Neural cell (in vitro differentiated cells): Measurements from ENCODE around the gene TBCK. TPM values are rescaled to one million over a fixed set of nuclear protein-coding genes. Genes with fewer than 3 reads are reported as not detected.

Experiments
- H2AFZ ChIP-seq: fragments of 200-600, 300-800 bp; sonication (generic), shearing (Covaris generic); 2 replicates; pipeline ENCODE4 v1.6.0; 2014; ENCODE audit warnings: low read depth, mild to moderate bottlenecking, antibody characterized with exemption, low read length, moderate library complexity
- H3F3A ChIP-seq: fragments of 200-600 bp; shearing (Covaris generic); 2 replicates; pipeline ENCODE4 v1.6.1; 2016; ENCODE audit warnings: mild to moderate bottlenecking, moderate library complexity, mixed read lengths, antibody characterized with exemption, low read length; ENCODE audit not compliant: insufficient read depth, poor library complexity, severe bottlenecking
- H3K27ac ChIP-seq: fragments of 200-600, 300-800 bp; sonication (generic), shearing (Covaris generic); 2 replicates; pipeline ENCODE4 v1.5.1; 2014; ENCODE audit warnings: mild to moderate bottlenecking, low read length, moderate library complexity
- H3K27me3 ChIP-seq: fragments of 300-800, 200-600 bp; sonication (generic), shearing (Covaris generic); 2 replicates; pipeline ENCODE4 v1.6.0; 2014; ENCODE audit warnings: mild to moderate bottlenecking, low read depth, low read length, moderate library complexity; ENCODE audit not compliant: insufficient read depth
- H3K36me3 ChIP-seq: fragments of 300-800, 200-600 bp; sonication (generic), shearing (Covaris generic); 2 replicates; pipeline ENCODE4 v1.5.1; 2014; ENCODE audit warnings: mild to moderate bottlenecking, antibody characterized with exemption, low read length, moderate library complexity; ENCODE audit not compliant: insufficient read depth
- H3K4me2 ChIP-seq: fragments of 300-800, 200-600 bp; sonication (generic), shearing (Covaris generic); 2 replicates; pipeline ENCODE4 v1.6.0; 2014; ENCODE audit warnings: mild to moderate bottlenecking, low read length
- H3K4me3 ChIP-seq: fragments of 300-800, 200-600 bp; sonication (generic), shearing (Covaris generic); 2 replicates; pipeline ENCODE4 v1.5.1; 2014; ENCODE audit warnings: mild to moderate bottlenecking, low read length, moderate library complexity
- H3K79me2 ChIP-seq: fragments of 200-600 bp; shearing (Covaris generic); replicated peaks from 2 replicates; pipeline ENCODE4 v1.6.0; 2014; ENCODE audit warnings: mild to moderate bottlenecking, low read length, moderate library complexity; ENCODE audit not compliant: insufficient read depth
- H3K9ac ChIP-seq: fragments of 300-800, 200-600 bp; sonication (generic), shearing (Covaris generic); 2 replicates; pipeline ENCODE4 v1.6.1; 2016; ENCODE audit warnings: mild to moderate bottlenecking, low read length, mixed read lengths
- H3K9me2 ChIP-seq: fragments of 200-600 bp; shearing (Covaris generic); 2 replicates; pipeline ENCODE4 v1.6.1; 2016; ENCODE audit warnings: mild to moderate bottlenecking, low read length, mixed read lengths; ENCODE audit not compliant: insufficient read depth
- H3K9me3 ChIP-seq: fragments of 200-600, 300-800 bp; sonication (generic), shearing (Covaris generic); 2 replicates; pipeline ENCODE4 v1.6.1; 2016; ENCODE audit warnings: mild to moderate bottlenecking, mixed run types, low read length, moderate library complexity, mixed read lengths
- H4K20me1 ChIP-seq: fragments of 200-600 bp; shearing (Covaris generic); 2 replicates; pipeline ENCODE4 v1.6.1; 2016; ENCODE audit warnings: mild to moderate bottlenecking, mixed run types; ENCODE audit not compliant: insufficient read depth
- CTCF ChIP-seq: fragments of 450-650 bp; IDR thresholded peaks from 2 replicates; pipeline ENCODE4 v1.5.1; 2014; ENCODE audit warnings: antibody characterized with exemption, mild to moderate bottlenecking, moderate library complexity; ENCODE audit not compliant: poor library complexity, severe bottlenecking
- EP300 ChIP-seq: fragments of 450-650 bp; conservative IDR thresholded peaks from 2 replicates; pipeline ENCODE4 v1.6.1; 2014; ENCODE audit warnings: antibody characterized with exemption, mild to moderate bottlenecking, moderate library complexity; ENCODE audit not compliant: poor library complexity, severe bottlenecking
- EZH2 ChIP-seq: fragments of 200-600, 300-800 bp; shearing (Covaris generic), sonication (generic); IDR thresholded peaks from 2 replicates; pipeline ENCODE4 v1.6.1; 2014; ENCODE audit warnings: antibody characterized with exemption, low read length, borderline replicate concordance, mild to moderate bottlenecking; ENCODE audit not compliant: insufficient read depth, poor library complexity, severe bottlenecking
- MXI1 ChIP-seq: fragments of 450-650 bp; conservative IDR thresholded peaks from 2 replicates; pipeline ENCODE4 v1.6.1; 2014; ENCODE audit warnings: antibody characterized with exemption, mild to moderate bottlenecking; ENCODE audit not compliant: poor library complexity, severe bottlenecking
- POLR2AphosphoS5 ChIP-seq: IDR thresholded peaks from 2 replicates; pipeline ENCODE4 v1.6.1; 2012
- RAD21 ChIP-seq: fragments of 450-650 bp; conservative IDR thresholded peaks from 2 replicates; pipeline ENCODE4 v1.6.1; 2014; ENCODE audit warnings: antibody characterized with exemption, mild to moderate bottlenecking, moderate library complexity
- REST ChIP-seq: IDR thresholded peaks from 2 replicates; pipeline ENCODE4 v1.6.1; 2012; ENCODE audit warnings: borderline replicate concordance
- SMC3 ChIP-seq: fragments of 450-650 bp; conservative IDR thresholded peaks from 2 replicates; pipeline ENCODE4 v1.6.1; 2014; ENCODE audit warnings: antibody characterized with exemption, mild to moderate bottlenecking, moderate library complexity; ENCODE audit not compliant: poor library complexity
- TAF1 ChIP-seq: IDR thresholded peaks from 2 replicates; pipeline ENCODE4 v1.6.1; 2012; ENCODE audit warnings: low read depth
- polyA plus RNA-seq: library from polyadenylated mRNA; depleted of rRNA; stranded (reverse); fragments of >200 nt; gene quantifications from 2 replicates; pipeline ENCODE4 v1.2.3, GENCODE V29; 2014

TBCK gene
- polyA plus RNA-seq, 1 donor from 2014 or later: 55.0 TPM

- Histone ChIP-seq H3F3A (no peaks in the 10 kb centered on the region), H3K9ac (no peak overlapping the region), H3K4me3 (no peak overlapping the region), H3K36me3 (peaks cover 6% of the 10 kb centered on the region), H3K4me2 (no peak overlapping the region), H3K27me3 (no peaks in the 10 kb centered on the region), H3K79me2 (no peaks in the 10 kb centered on the region), H3K9me2 (no peaks in the 10 kb centered on the region), H3K27ac (no peak overlapping the region), H3K9me3 (peaks cover 6% of the 10 kb centered on the region), H2AFZ (no peak overlapping the region), H4K20me1 (no peaks in the 10 kb centered on the region)
- no peak for TF ChIP-seq TAF1
- TF ChIP-seq MXI1: no peak
- TF ChIP-seq RAD21: no peak
- no peak for TF ChIP-seq CTCF
- no peak for TF ChIP-seq EZH2
Observed at GRCh38 chr4:106079616-106080015, 236.4 kb downstream of the TBCK start.

- H3F3A ChIP-seq: no peaks in the 10 kb centered on the region
- H3K4me3 ChIP-seq: no peak overlapping the region
- no peaks in the 10 kb centered on the region for H3K36me3 ChIP-seq
- no peaks in the 10 kb centered on the region for H3K79me2 ChIP-seq
- no peaks in the 10 kb centered on the region for H3K9me3 ChIP-seq
- no peak overlapping the region for H3K27ac ChIP-seq
- H3K9ac ChIP-seq: no peak overlapping the region
- no peak overlapping the region for H2AFZ ChIP-seq
- no peaks in the 10 kb centered on the region for H3K27me3 ChIP-seq
- H3K9me2 ChIP-seq: no peaks in the 10 kb centered on the region
- H3K4me2 ChIP-seq: no peak overlapping the region
- TF ChIP-seq POLR2AphosphoS5 (no peak), MXI1 (no peak), TAF1 (no peak), CTCF (peak; percentile 32), EZH2 (no peak), RAD21 (peak; percentile 29)
- no peaks in the 10 kb centered on the region for H4K20me1 ChIP-seq
Observed at GRCh38 chr4:106065018-106065417, 251.0 kb downstream of the TBCK start.

GRCh38 chr4:106063009-106063408, 253.0 kb downstream of the TBCK start:
- no peaks in the 10 kb centered on the region for H3K9me2 ChIP-seq
- no peak overlapping the region for H3K9ac ChIP-seq
- no peaks in the 10 kb centered on the region for H3K27me3 ChIP-seq
- no peak overlapping the region for H3K27ac ChIP-seq
- H4K20me1 ChIP-seq: no peaks in the 10 kb centered on the region
- no peaks in the 10 kb centered on the region for H3K79me2 ChIP-seq
- H3K36me3 ChIP-seq: no peaks in the 10 kb centered on the region
- no peak for TF ChIP-seq SMC3
- no peak for TF ChIP-seq EP300
- no peak for TF ChIP-seq RAD21
- TF ChIP-seq TAF1: no peak
- TF ChIP-seq EZH2: no peak
- TF ChIP-seq POLR2AphosphoS5: no peak
- TF ChIP-seq REST: no peak
- no peak for TF ChIP-seq MXI1
- TF ChIP-seq CTCF: no peak
- no peak overlapping the region for H2AFZ ChIP-seq
- H3F3A ChIP-seq: no peaks in the 10 kb centered on the region
- no peak overlapping the region for H3K4me3 ChIP-seq
- no peaks in the 10 kb centered on the region for H3K9me3 ChIP-seq
- H3K4me2 ChIP-seq: no peak overlapping the region
